ENCODE measurements around the gene BROX.

Gene BROX

DNA sequence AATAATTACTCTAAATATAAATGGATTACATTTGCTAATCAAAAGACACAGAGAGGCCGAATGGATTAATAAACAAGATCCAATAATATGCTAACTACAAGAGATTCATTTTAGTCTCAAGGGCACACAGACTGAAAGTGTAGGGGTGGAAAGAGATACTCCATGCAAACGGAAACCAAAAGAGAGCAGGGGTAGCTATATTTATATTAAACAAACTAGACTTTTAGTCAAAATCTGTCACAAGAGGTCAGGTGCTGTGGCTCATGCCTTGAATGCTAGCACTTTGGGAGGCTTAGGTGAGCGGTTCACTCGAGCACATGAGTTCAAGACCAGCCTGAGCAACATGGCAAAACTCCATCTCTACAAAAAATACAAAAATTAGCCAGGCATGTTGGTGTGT lies 68.9 kb downstream of the BROX start:
- no peak for DNase-seq

DNA sequence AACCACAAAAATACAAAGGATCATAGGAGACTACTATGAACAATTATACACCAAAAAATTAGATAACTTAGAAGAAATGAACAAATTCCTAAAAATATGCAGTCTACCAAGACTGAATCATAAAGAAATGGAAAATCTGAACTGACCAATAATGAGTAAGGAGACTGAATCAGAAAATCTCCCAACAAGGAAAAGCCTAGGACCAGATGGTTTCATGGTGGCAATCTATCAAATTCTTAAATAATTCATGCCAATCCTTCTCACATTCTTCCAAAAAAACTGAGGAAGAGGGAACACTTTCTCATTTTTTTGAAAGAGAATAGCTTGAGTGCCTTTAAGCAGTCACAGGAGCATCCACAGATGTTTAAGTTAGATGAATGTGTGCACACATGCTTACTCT lies 70.7 kb downstream of the BROX start:
- no peak for DNase-seq

DNA sequence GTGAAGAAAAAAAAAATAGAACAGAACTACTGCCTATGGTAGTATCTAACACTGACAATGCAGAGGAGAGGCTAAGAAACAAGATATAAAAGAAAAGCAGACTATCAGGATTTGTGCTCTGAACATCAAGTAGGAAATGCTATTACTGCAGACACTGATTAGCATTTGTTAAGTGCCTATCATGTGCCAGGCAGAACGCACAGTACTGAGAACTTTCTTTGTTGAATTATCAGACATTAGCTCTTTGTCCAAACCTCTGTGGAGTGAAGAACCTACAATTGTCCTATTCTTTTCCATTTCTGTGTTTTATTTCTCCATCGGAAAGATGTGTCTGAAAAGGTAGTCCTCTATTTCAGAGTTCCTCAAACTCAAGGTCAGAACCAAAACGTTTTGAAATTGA lies 72.0 kb downstream of the BROX start:
- no peak for DNase-seq

All from NCI-H510A (cell line).